Left lung (tissue), 10 donors: ENCODE data around the gene TMEM100. TPM values are rescaled to one million over a fixed set of nuclear protein-coding genes. Genes with fewer than 3 reads are reported as not detected.

Experiments
- ATAC-seq: fragments of 200-7000 bp; cut with Tn5 transposase; one replicate; pipeline ENCODE4 v1.9.1; 2020; ENCODE audit warnings: moderate library complexity
- DNase-seq, 4 donors: peaks; one replicate each; pipeline ENCODE4 v3.0.0-alpha.2; 2013 to 2020
- H3K27ac ChIP-seq, 2 donors: fragments of 200-600 bp; sonication (generic) in 1 of 2; one replicate each; pipeline versions ENCODE4 v1.5.0 to v1.8.0; 2020 to 2021
- H3K27me3 ChIP-seq, 2 donors: fragments of 200-600 bp; sonication (generic) in 1 of 2; one replicate each; pipeline versions ENCODE4 v1.5.0 to v1.8.0; 2020 to 2021
- H3K36me3 ChIP-seq, 2 donors: fragments of 200-600 bp; sonication (generic) in 1 of 2; one replicate each; pipeline versions ENCODE4 v1.5.0 to v1.8.0; 2020 to 2021
- H3K4me1 ChIP-seq, 2 donors: fragments of 200-600 bp; one replicate each; pipeline ENCODE4 v1.8.0; 2021
- H3K4me3 ChIP-seq, 2 donors: fragments of 200-600 bp; sonication (generic) in 1 of 2; one replicate each; pipeline versions ENCODE4 v1.5.0 to v1.8.0; 2020 to 2021; ENCODE audit warnings: mild to moderate bottlenecking in 1 of 2
- H3K9me3 ChIP-seq, 2 donors: fragments of 200-600 bp; sonication (generic) in 1 of 2; one replicate each; pipeline versions ENCODE4 v1.5.0 to v1.8.0; 2020 to 2021
- CTCF ChIP-seq, 2 donors: fragments of 200-600 bp; sonication (generic) in 1 of 2; IDR thresholded peaks; one replicate each; pipeline versions ENCODE4 v1.5.0 to v1.8.0; 2021; ENCODE audit warnings: antibody characterized with exemption in 2 of 2
- intact Hi-C, 2 donors: fragments of 100-400 bp; cut with DNase I; formaldehyde crosslinking; loops; one replicate each; pipeline versions ENCODE4 v1.11.2 to v1.14.2; 2022
- polyA plus RNA-seq, 6 donors: library from polyadenylated mRNA; unstranded; fragments of 120-200 nt; gene quantifications; one replicate each; pipeline ENCODE4 v1.2.1, GENCODE V29; 2013; ENCODE audit not compliant: insufficient read length in 6 of 6
- total RNA-seq, 2 donors: library from RNA; stranded (reverse); fragmentation: NEBNext Ultra II Directional; extraction: Animal tissue kit (Norgen Biotek cat#: 25700); gene quantifications; one replicate each; pipeline ENCODE4 v1.2.1, GENCODE V29; 2021
- donor health status: DM: no; HTN: yes; CAD: no.
- donor health status: DM: no; HTN: no; CAD: no.

Gene TMEM100
- total and polyA plus RNA-seq, 8 donors = 18.6 to 164 (median 37.0) TPM

DNA sequence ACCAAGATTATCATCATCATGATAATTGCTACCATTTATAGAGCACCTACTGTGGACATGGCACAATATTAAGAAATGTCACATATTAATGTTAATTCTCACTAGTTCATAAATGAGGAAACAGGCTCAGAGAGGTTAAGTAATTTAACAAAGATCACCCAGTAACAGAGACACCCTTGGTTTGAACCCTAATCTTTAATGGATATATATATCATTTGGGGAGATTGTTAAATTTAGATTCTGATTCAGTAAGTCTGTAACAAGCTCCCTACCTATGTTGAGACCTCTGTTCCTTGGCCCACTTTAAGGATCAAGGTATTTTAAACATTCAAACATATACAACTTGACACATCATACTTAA lies 804 bp upstream of the TMEM100 start:
- intact Hi-C loops = no loop called here
- Histone ChIP-seq H3K4me1 (peaks cover 4 to 7% of the 10 kb centered on the region in 2 donors), H3K27me3 (peaks cover 0 to 12% of the 10 kb centered on the region in 2 donors), H3K9me3 (no peaks in the 10 kb centered on the region), H3K27ac (peak overlapping the region; percentile 64 to 75), H3K36me3 (no peaks in the 10 kb centered on the region), H3K4me3 (peak overlapping the region; percentile 19 to 42)
- TF ChIP-seq CTCF (IDR thresholded peaks at IDR 0.05) = no peak
- no peak for DNase-seq
- ATAC-seq = no peak

DNA sequence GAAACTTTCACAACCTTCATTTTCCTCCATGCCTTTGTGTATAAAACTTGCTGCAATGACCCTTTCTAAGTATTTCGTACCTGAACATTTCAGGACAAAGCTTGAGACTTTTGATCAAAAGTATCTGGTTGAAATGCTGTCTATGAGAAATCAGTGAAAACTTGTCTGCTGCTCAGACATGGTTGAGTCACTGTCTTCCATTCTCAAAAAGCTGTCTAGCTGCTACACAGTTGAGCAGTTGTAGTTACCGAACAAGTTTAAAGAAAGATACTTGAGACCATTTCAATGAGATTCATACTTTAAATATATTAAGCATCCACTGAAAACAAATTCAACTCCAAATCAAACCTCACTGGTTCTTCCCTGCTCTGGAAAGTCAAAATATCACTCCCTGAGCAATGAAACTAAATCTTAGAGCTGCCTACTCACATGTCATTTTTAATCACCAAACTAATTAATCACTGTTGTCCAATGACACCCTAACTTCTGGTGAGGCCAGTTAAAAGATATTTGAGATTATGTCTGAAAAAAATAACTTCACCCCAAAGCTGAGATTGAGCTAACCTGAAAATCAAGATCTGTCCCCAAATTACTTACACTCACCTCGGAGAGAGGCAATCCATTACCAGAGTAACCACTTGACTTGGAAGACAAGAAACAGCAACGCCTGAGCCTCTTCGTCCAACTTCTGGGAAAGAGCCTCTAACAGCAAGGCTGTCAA lies 488 bp downstream of the TMEM100 start:
- intact Hi-C loops = no loop called here
- no peak for TF ChIP-seq CTCF (IDR thresholded peaks at IDR 0.05)
- H3K27ac ChIP-seq = peak overlapping the region; percentile 64 to 75
- H3K4me1 ChIP-seq = peaks cover 0 to 7% of the 10 kb centered on the region in 2 donors
- ATAC-seq (no peak), DNase-seq (no peak)
- H3K36me3 ChIP-seq = no peaks in the 10 kb centered on the region
- H3K9me3 ChIP-seq = no peaks in the 10 kb centered on the region
- H3K27me3 ChIP-seq = peaks cover 0 to 12% of the 10 kb centered on the region in 2 donors
- peak overlapping the region; percentile 19 to 42 for H3K4me3 ChIP-seq

- Histone ChIP-seq H3K27ac (peak overlapping the region; percentile 64 to 75), H3K9me3 (no peaks in the 10 kb centered on the region), H3K36me3 (no peaks in the 10 kb centered on the region), H3K27me3 (peaks cover 0 to 12% of the 10 kb centered on the region in 2 donors), H3K4me1 (no peaks in the 10 kb centered on the region), H3K4me3 (peak overlapping the region; percentile 19 to 42)
- no peak for TF ChIP-seq CTCF (IDR thresholded peaks at IDR 0.05)
- intact Hi-C loops = no loop called here
- ATAC-seq (no peak), DNase-seq (no peak)
Observed at GRCh38 chr17:55720919-55721836, 1.5 kb downstream of the TMEM100 start.

DNA sequence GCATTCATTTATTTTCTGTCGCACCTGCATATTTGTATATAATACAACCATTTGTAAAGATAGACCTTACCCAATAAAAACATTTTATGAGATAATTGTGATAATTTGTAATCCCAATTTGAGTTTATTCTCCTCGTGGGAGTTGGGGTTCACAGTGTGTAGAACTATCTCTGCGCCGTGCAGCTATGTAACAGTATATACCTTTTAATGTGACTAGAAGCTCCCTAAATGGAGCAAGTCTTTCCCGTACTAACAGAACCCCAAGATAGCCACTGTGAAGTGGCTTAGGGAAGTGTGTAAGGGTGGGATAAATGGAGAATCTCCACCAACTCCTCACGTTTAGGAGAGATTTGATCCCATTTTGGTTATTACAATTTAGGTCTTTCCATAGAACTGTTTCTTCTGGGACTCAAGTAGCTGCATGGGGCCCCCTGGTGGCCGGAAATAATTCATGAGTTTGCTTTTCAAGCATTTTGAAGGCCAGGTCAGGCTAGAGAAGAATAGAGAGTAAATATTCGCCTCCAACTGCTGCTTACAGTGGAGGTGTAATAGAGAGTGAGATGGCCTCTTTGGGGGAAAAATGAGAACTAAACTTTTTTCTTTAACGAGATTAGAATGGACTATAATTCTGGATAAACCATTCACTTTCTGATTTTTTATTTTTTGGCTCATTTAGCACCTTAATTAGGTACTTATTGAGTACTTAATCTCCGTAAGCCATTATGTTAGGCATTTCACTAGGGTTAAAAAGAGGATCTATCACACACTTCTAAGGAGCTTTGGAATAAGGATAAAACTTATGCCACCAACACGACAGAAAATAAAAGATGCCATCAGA lies 4.5 kb downstream of the TMEM100 start:
- DNase-seq = peak; percentile 57 to 77 (median 64)
- H3K4me3 ChIP-seq = no peak overlapping the region
- peak overlapping the region in 1 of 2 donors; percentile 64 for H3K27ac ChIP-seq
- H3K27me3 ChIP-seq = peaks cover 0 to 10% of the 10 kb centered on the region in 2 donors
- ATAC-seq = peak; percentile 73
- no peaks in the 10 kb centered on the region for H3K9me3 ChIP-seq
- no peaks in the 10 kb centered on the region for H3K36me3 ChIP-seq
- intact Hi-C loops = loop anchor here in 1 of 2 donors (5.0 to 10.0 kb wide), 2 partner anchors 191 to 457 kb away; no protein-coding TSS in a partner anchor
- no peaks in the 10 kb centered on the region for H3K4me1 ChIP-seq
- peak; percentile 70 to 77 for TF ChIP-seq CTCF (IDR thresholded peaks at IDR 0.05)
